Thoracic aorta (tissue), 2 donors: ENCODE measurements around the gene YBX2. TPM values are rescaled to one million over a fixed set of nuclear protein-coding genes. Genes with fewer than 3 reads are reported as not detected.
A peak's percentile ranks its signal among the peaks of the same experiment; 100 is the strongest.

Source experiments
- ATAC-seq: fragments of 150-250 bp; one replicate; pipeline ENCODE4 v1.8.0; 2017; ENCODE audit warnings: low read depth; ENCODE audit not compliant: insufficient number of reproducible peaks, low FRiP score
- DNase-seq: peaks from one replicate; pipeline ENCODE4 v3.0.0-alpha.2; 2020; ENCODE audit warnings: low spot score
- H3K27ac ChIP-seq, 2 donors: fragments of 200-600 bp; sonication (generic); 1 replicate in 1 of 2; 2 replicates in 1 of 2; pipeline ENCODE4 v1.5.1; 2016; ENCODE audit warnings: mild to moderate bottlenecking in 2 of 2, moderate library complexity in 2 of 2
- H3K27me3 ChIP-seq: fragments of 200-600 bp; sonication (generic); replicated peaks from 2 replicates; pipeline ENCODE4 v1.6.0; 2016; ENCODE audit warnings: mild to moderate bottlenecking; ENCODE audit not compliant: insufficient read depth
- H3K36me3 ChIP-seq: fragments of 200-600 bp; sonication (generic); one replicate; pipeline ENCODE4 v1.5.1; 2016
- H3K4me1 ChIP-seq, 2 donors: fragments of 200-600 bp; sonication (generic); 1 replicate in 1 of 2; 2 replicates in 1 of 2; pipeline versions ENCODE4 v1.5.1 to v1.6.0; 2016; ENCODE audit warnings: low read depth in 2 of 2, mild to moderate bottlenecking in 1 of 2; ENCODE audit not compliant: control insufficient read depth in 1 of 2
- H3K4me3 ChIP-seq: fragments of 200-600 bp; sonication (generic); 2 replicates; pipeline ENCODE4 v1.5.1; 2016; ENCODE audit warnings: mild to moderate bottlenecking
- H3K9me3 ChIP-seq: fragments of 200-600 bp; sonication (generic); 2 replicates; pipeline ENCODE4 v1.5.1; 2016
- total RNA-seq, 2 donors: library from RNA; depleted of rRNA; stranded (reverse); fragments of >200 nt; gene quantifications; one replicate each; pipeline versions ENCODE4 v1.1.0 to v1.2.3, GENCODE V29; 2016
- TF ChIP-seq, protein P1 (sequence below): fragments of 200-600 bp; sonication (generic); IDR thresholded peaks from one replicate; pipeline ENCODE4 v1.5.1; 2019; ENCODE audit warnings: antibody characterized with exemption

Gene YBX2
- total RNA-seq, 2 donors from 2014 or later, result not detected

DNA sequence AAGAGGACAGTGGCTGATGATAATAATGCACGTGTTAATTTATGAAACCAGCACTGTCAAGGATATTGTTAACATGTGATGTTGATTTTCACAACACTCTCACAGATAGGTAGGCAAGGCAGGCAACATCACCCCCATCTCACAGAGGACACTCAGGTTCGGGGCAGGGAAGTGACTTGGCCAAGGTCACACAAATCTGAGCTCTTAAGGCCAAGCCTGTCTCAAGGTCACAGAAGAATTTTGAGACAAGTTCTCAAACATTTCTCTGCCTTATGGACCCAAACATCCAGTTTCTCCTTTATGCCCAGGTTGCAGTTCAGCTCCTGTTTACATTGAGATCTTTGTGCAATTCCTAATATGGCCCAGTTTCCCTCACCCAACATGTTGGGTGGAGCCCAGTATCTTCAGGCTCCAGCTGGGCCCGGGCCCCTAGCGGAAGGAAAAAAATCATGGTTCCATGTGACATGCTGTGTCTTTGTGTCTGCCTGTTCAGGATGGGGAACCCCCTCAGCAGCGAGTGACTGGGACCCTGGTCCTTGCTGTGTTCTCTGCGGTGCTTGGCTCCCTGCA, 11.6 kb downstream of the YBX2 start:
- Histone ChIP-seq H3K9me3 (no peaks in the 10 kb centered on the region), H3K27me3 (no peaks in the 10 kb centered on the region), H3K4me1 (peaks cover 13 to 26% of the 10 kb centered on the region in 2 donors), H3K36me3 (no peaks in the 10 kb centered on the region), H3K27ac (no peak overlapping the region), H3K4me3 (no peak overlapping the region)
- DNase-seq (no peak), ATAC-seq (no peak)
- TF ChIP-seq, protein P1, sequence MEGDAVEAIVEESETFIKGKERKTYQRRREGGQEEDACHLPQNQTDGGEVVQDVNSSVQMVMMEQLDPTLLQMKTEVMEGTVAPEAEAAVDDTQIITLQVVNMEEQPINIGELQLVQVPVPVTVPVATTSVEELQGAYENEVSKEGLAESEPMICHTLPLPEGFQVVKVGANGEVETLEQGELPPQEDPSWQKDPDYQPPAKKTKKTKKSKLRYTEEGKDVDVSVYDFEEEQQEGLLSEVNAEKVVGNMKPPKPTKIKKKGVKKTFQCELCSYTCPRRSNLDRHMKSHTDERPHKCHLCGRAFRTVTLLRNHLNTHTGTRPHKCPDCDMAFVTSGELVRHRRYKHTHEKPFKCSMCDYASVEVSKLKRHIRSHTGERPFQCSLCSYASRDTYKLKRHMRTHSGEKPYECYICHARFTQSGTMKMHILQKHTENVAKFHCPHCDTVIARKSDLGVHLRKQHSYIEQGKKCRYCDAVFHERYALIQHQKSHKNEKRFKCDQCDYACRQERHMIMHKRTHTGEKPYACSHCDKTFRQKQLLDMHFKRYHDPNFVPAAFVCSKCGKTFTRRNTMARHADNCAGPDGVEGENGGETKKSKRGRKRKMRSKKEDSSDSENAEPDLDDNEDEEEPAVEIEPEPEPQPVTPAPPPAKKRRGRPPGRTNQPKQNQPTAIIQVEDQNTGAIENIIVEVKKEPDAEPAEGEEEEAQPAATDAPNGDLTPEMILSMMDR, result no peak

- DNase-seq (no peak), ATAC-seq (no peak)
- Histone ChIP-seq H3K27ac (no peak overlapping the region), H3K9me3 (no peaks in the 10 kb centered on the region), H3K36me3 (no peaks in the 10 kb centered on the region), H3K27me3 (no peaks in the 10 kb centered on the region), H3K4me3 (peak overlapping the region; percentile 73), H3K4me1 (peaks cover 13 to 26% of the 10 kb centered on the region in 2 donors)
- TF ChIP-seq, protein P1, result no peak
Observed at GRCh38 chr17:7281953-7282751, 12.3 kb downstream of the YBX2 start.

DNA sequence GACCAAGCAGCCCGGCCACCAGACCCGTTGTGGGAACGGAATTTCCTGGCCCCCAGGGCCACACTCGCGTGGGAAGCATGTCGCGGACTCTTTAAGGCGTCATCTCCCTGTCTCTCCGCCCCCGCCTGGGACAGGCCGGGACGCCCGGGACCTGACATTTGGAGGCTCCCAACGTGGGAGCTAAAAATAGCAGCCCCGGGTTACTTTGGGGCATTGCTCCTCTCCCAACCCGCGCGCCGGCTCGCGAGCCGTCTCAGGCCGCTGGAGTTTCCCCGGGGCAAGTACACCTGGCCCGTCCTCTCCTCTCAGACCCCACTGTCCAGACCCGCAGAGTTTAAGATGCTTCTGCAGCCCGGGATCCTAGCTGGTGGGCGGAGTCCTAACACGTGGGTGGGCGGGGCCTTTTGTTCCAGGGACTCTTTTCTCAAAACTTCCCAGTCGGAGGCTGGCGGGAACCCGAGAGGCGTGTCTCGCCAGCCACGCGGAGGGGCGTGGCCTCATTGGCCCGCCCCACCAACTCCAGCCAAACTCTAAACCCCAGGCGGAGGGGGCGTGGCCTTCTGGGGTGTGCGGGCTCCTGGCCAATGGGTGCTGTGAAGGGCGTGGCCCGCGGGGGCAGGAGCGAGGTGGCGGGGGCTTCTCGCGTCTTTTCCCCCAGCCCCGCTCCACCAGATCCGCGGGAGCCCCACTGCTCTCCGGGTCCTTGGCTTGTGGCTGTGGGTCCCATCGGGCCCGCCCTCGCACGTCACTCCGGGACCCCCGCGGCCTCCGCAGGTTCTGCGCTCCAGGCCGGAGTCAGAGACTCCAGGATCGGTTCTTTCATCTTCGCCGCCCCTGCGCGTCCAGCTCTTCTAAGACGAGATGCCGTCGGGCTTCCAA, 13.1 kb downstream of the YBX2 start, which contains the start of gene SLC2A4:
TSS of gene SLC2A4 (plus strand) at position 645 of the 879 bp plus-strand sequence. CDS start at position 862, 217 bp downstream.
- Histone ChIP-seq H3K4me1 (peaks cover 13 to 26% of the 10 kb centered on the region in 2 donors), H3K9me3 (no peaks in the 10 kb centered on the region), H3K27me3 (no peaks in the 10 kb centered on the region), H3K4me3 (peak within 1 kb of the TSS; percentile 73), H3K27ac (peak within 1 kb of the TSS; percentile 82 to 90), H3K36me3 (no peaks in the 10 kb centered on the region)
- DNase-seq (peak; percentile 78), ATAC-seq (peak; percentile 84)
- TF ChIP-seq, protein P1, result no peak

- TF ChIP-seq, protein P1, result peak; percentile 88
- no peaks in the 10 kb centered on the region for H3K36me3 ChIP-seq
- peak overlapping the region; percentile 73 for H3K4me3 ChIP-seq
- no peaks in the 10 kb centered on the region for H3K9me3 ChIP-seq
- no peaks in the 10 kb centered on the region for H3K27me3 ChIP-seq
- H3K27ac ChIP-seq, result peak overlapping the region; percentile 82 to 90
- ATAC-seq, result peak; percentile 37
- DNase-seq, result peak; percentile 33
- peaks cover 13 to 26% of the 10 kb centered on the region in 2 donors for H3K4me1 ChIP-seq
Observed at GRCh38 chr17:7280519-7281073, 13.8 kb downstream of the YBX2 start.
